Naive thymus-derived CD4-positive, alpha-beta T cell (primary cell): Measurements from ENCODE around the gene AMPD3. TPM values are rescaled to one million over a fixed set of nuclear protein-coding genes. Genes with fewer than 3 reads are reported as not detected.

Source experiments
- ATAC-seq: fragments of 150-1000 bp; cut with Tn5 transposase; 2 replicates; pipeline ENCODE4 v1.10.0; 2021; ENCODE audit warnings: mild to moderate bottlenecking, moderate library complexity
- CTCF ChIA-PET: fragments of 350-600 bp; sonication (Branson Sonifier 250); formaldehyde crosslinking; loops from one replicate; lab custom pipeline; 2021; ENCODE audit warnings: antibody characterized with exemption; lab: Charles Lee
- POLR2A ChIA-PET: fragments of 350-600 bp; sonication (Branson Sonifier 250); formaldehyde crosslinking; loops from one replicate; lab custom pipeline; 2021; ENCODE audit warnings: antibody characterized with exemption, inconsistent platforms; lab: Charles Lee
- DNase-seq, 9 donors: peaks; one replicate each; pipeline versions ENCODE4 v3.0.0 to v3.0.0-alpha.2; 2020 to 2022; ENCODE audit warnings: mixed read lengths in 1 of 9
- H3K27ac ChIP-seq: one replicate; pipeline ENCODE4 v1.7.0; 2013; ENCODE audit warnings: mild to moderate bottlenecking, low read depth, low read length, moderate library complexity
- H3K27me3 ChIP-seq, 2 donors: one replicate each; pipeline ENCODE4 v1.7.0; 2013; ENCODE audit warnings: low read length in 2 of 2, mild to moderate bottlenecking in 2 of 2, moderate library complexity in 2 of 2; ENCODE audit not compliant: control insufficient read depth in 2 of 2, insufficient read depth in 2 of 2
- H3K36me3 ChIP-seq, 3 experiments: 1 replicate in 2 of 3; 2 replicates in 1 of 3; pipeline ENCODE4 v1.7.0; 2013; ENCODE audit warnings: low read length in 3 of 3, mild to moderate bottlenecking in 3 of 3, moderate library complexity in 1 of 3; ENCODE audit not compliant: insufficient read depth in 3 of 3, control insufficient read depth in 2 of 3
- H3K4me1 ChIP-seq, 2 donors: one replicate each; pipeline ENCODE4 v1.7.0; 2013; ENCODE audit warnings: low read length in 2 of 2, mild to moderate bottlenecking in 2 of 2, moderate library complexity in 1 of 2; ENCODE audit not compliant: control insufficient read depth in 2 of 2, insufficient read depth in 2 of 2
- H3K4me3 ChIP-seq: 2 replicates; pipeline ENCODE4 v1.7.0; 2013; ENCODE audit warnings: mild to moderate bottlenecking, low read length
- H3K9me3 ChIP-seq, 3 experiments: 1 replicate in 2 of 3; 2 replicates in 1 of 3; pipeline ENCODE4 v1.7.0; 2013; ENCODE audit warnings: low read length in 3 of 3; ENCODE audit not compliant: control insufficient read depth in 2 of 3
- H3K27ac Mint-ChIP-seq, 9 donors: one replicate each; pipeline ENCODE4 v1.8.0; 2020 to 2022; ENCODE audit warnings: mixed read lengths in 9 of 9, mild to moderate bottlenecking in 8 of 9, moderate library complexity in 5 of 9, inconsistent platforms in 2 of 9
- H3K27me3 Mint-ChIP-seq, 5 donors: one replicate each; pipeline ENCODE4 v1.8.0; 2021 to 2022; ENCODE audit warnings: mixed read lengths in 5 of 5, mild to moderate bottlenecking in 1 of 5
- H3K36me3 Mint-ChIP-seq, 5 donors: one replicate each; pipeline ENCODE4 v1.8.0; 2020 to 2022; ENCODE audit warnings: mixed read lengths in 5 of 5, mild to moderate bottlenecking in 3 of 5, inconsistent platforms in 1 of 5
- H3K4me1 Mint-ChIP-seq, 7 donors: one replicate each; pipeline ENCODE4 v1.8.0; 2020 to 2022; ENCODE audit warnings: mixed read lengths in 7 of 7, mild to moderate bottlenecking in 3 of 7, inconsistent platforms in 1 of 7
- H3K4me3 Mint-ChIP-seq, 10 donors: one replicate each; pipeline ENCODE4 v1.8.0; 2020 to 2022; ENCODE audit warnings: mild to moderate bottlenecking in 10 of 10, mixed read lengths in 10 of 10, moderate library complexity in 6 of 10, inconsistent platforms in 2 of 10
- H3K9me3 Mint-ChIP-seq, 11 donors: one replicate each; pipeline ENCODE4 v1.8.0; 2020 to 2022; ENCODE audit warnings: mixed read lengths in 11 of 11, mild to moderate bottlenecking in 4 of 11, inconsistent platforms in 1 of 11, moderate library complexity in 1 of 11
- intact Hi-C, 2 donors: fragments of 100-400 bp; cut with micrococcal nuclease; formaldehyde crosslinking; loops; one replicate each; pipeline ENCODE4 v1.15.1; 2023
- polyA plus RNA-seq, 2 donors: library from polyadenylated mRNA; unstranded; fragments of 300-500 nt; fragmentation: Illumina TruSeq; gene quantifications; one replicate each; pipeline ENCODE4 v1.2.3, GENCODE V29; 2021
- total RNA-seq, 6 experiments: library from RNA in 5 of 6; stranded (reverse) in 5 of 6; gene quantifications; 1 replicate in 5 of 6; 2 replicates in 1 of 6; pipeline ENCODE4 v1.2.3 and lab custom pipeline; 2021 to 2026

Gene AMPD3
- total and polyA plus RNA-seq, 7 experiments from 2014 or later, result 12.9 to 35.1 (median 29.9) TPM

DNA sequence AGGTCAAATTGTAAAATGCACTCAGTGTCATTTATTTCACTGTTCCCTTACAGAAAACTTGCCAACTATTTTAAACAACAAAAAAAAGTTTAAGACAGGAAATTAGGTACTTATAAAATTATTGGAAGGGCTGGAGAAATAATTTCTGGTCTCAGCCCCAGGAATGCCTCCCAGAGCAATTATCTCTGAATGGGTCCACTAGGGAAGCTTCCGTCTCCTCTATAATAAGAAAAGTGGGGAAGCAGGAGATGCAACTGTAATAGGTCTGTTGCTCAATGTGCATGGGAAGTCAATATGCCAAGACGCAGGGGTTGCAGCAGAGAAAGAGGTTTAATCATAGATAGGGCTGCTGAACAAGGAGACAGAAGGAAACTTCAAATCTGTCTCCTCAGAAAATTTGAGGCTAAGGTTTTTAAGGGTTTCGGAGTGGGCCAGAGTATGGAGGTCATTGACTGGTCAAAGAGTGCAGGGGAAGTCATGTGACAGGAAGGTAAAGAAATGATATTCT lies 96.8 kb downstream of the AMPD3 start:
- ATAC-seq (no peak), DNase-seq (no peak)
- Histone ChIP-seq H3K27ac (no peak overlapping the region), H3K36me3 (no peaks in the 10 kb centered on the region), H3K9me3 (peaks cover 0 to 9% (median 0%) of the 10 kb centered on the region in 3 experiments), H3K4me1 (no peaks in the 10 kb centered on the region), H3K27me3 (no peaks in the 10 kb centered on the region), H3K4me3 (no peak overlapping the region)
- Mint-ChIP-seq H3K4me1 (no peaks in the 10 kb centered on the region), H3K27me3 (peaks cover 0 to 40% (median 22%) of the 10 kb centered on the region in 5 donors), H3K9me3 (peaks cover 0 to 13% (median 9%) of the 10 kb centered on the region in 11 donors), H3K4me3 (no peak overlapping the region), H3K27ac (no peak overlapping the region), H3K36me3 (peaks cover 0 to 5% (median 0%) of the 10 kb centered on the region in 5 donors)
- ChIA-PET POLR2A (no interaction called here), CTCF (no interaction called here)
- intact Hi-C loops, result no loop called here

GRCh38 chr11:10556590-10556989 lies 101.5 kb downstream of the AMPD3 start:
- intact Hi-C loops, result no loop called here
- CTCF ChIA-PET, result no interaction called here
- Mint-ChIP-seq H3K27ac (no peak overlapping the region), H3K9me3 (peaks cover 0 to 7% (median 5%) of the 10 kb centered on the region in 11 donors), H3K4me3 (no peak overlapping the region), H3K36me3 (peaks cover 0 to 5% (median 0%) of the 10 kb centered on the region in 5 donors), H3K27me3 (peaks cover 5 to 29% (median 15%) of the 10 kb centered on the region in 5 donors), H3K4me1 (no peaks in the 10 kb centered on the region)
- H3K4me1 ChIP-seq, result no peaks in the 10 kb centered on the region
- H3K36me3 ChIP-seq, result no peaks in the 10 kb centered on the region
- POLR2A ChIA-PET, result interaction anchor here (1.5 kb wide), 1 partner anchor 25 kb away, joined by 3 read pairs; no protein-coding TSS in a partner anchor
- DNase-seq (no peak), ATAC-seq (no peak)
- no peak overlapping the region for H3K27ac ChIP-seq
- H3K27me3 ChIP-seq, result no peaks in the 10 kb centered on the region
- peaks cover 0 to 6% (median 0%) of the 10 kb centered on the region in 3 experiments for H3K9me3 ChIP-seq
- H3K4me3 ChIP-seq, result no peak overlapping the region

Other genes with a start within 250 kb of the AMPD3 start
- gene SBF2, start 161.0 kb upstream of the AMPD3 start, total RNA-seq, result 10 to 100 TPM in 4 of 5 experiments, 1 to 10 TPM in 1; 8.5 to 35.2 (median 16.1) TPM
- gene SBF2, start 161.0 kb upstream of the AMPD3 start, polyA plus RNA-seq, result 1 to 10 TPM; 4.2 to 4.4 TPM
- gene ADM, start 150.2 kb upstream of the AMPD3 start, total RNA-seq, result 10 to 100 TPM in 1 of 5 experiments, 1 to 10 TPM in 2, under 1 TPM in 2; 0.19 to 27.2 (median 3.8) TPM
- not detected for gene ADM, start 150.2 kb upstream of the AMPD3 start, polyA plus RNA-seq
- 10 to 100 TPM; 11.9 to 22.7 (median 17.3) TPM for gene RNF141, start 85.9 kb downstream of the AMPD3 start, total RNA-seq
- gene RNF141, start 85.9 kb downstream of the AMPD3 start, polyA plus RNA-seq, result 10 to 100 TPM; 15.5 to 26.6 TPM
- not detected for gene LYVE1, start 113.4 kb downstream of the AMPD3 start, total RNA-seq
- not detected for gene LYVE1, start 113.4 kb downstream of the AMPD3 start, polyA plus RNA-seq
- gene IRAG1, start 238.5 kb downstream of the AMPD3 start, total RNA-seq, result 1 to 10 TPM in 1 of 5 experiments, under 1 TPM in 1, not detected in 3; 0.11 to 1.4 TPM
- gene IRAG1, start 238.5 kb downstream of the AMPD3 start, polyA plus RNA-seq, result not detected